NCI-H446 treated with DMSO at 0.1 percent for 48 hours (cell line): ENCODE measurements around the gene SRRM5.
A peak's percentile ranks its signal among the peaks of the same experiment; 100 is the strongest.
"Not testable (repeated sequence)": the region's sequence is repeated elsewhere in the genome, so short reads cannot be mapped to it uniquely, and the experiment has no call there.

Source experiments
- DNase-seq: peaks from one replicate; lab custom pipeline; 2025; lab: John Stamatoyannopoulos, UW

Gene SRRM5

GRCh38 chr19:43638214-43638994, 26.5 kb downstream of the SRRM5 start:
- no peak for DNase-seq

GRCh38 chr19:43638995-43639518, 27.2 kb downstream of the SRRM5 start:
- no peak for DNase-seq

- no peak for DNase-seq
These were observed 27.9 kb downstream of the SRRM5 start, which contains the start of gene CADM4 for GRCh38 chr19:43639519-43640423. Gene CADM4, minus strand, starts transcription at chr19:43639850. Its CDS starts 60 bp downstream, at chr19:43639790.

- no peak for DNase-seq
These were observed 28.5 kb downstream of the SRRM5 start for GRCh38 chr19:43640424-43640757.

GRCh38 chr19:43641333-43641732, 29.4 kb downstream of the SRRM5 start:
- no peak for DNase-seq

GRCh38 chr19:43642531-43642930, 30.6 kb downstream of the SRRM5 start:
- no peak for DNase-seq

- DNase-seq, result no peak
These were observed 31.4 kb downstream of the SRRM5 start for GRCh38 chr19:43643326-43643725.

GRCh38 chr19:43644181-43644580, 32.3 kb downstream of the SRRM5 start:
- no peak for DNase-seq

GRCh38 chr19:43648633-43649032, 36.7 kb downstream of the SRRM5 start:
- DNase-seq, result no peak

GRCh38 chr19:43649514-43649913, 37.6 kb downstream of the SRRM5 start:
- no peak for DNase-seq

GRCh38 chr19:43650276-43650675, 38.4 kb downstream of the SRRM5 start:
- DNase-seq, result not testable (repeated sequence)

- DNase-seq, result peak; percentile 20
These were observed 40.1 kb downstream of the SRRM5 start for GRCh38 chr19:43651758-43652545.

GRCh38 chr19:43652546-43652874, 40.6 kb downstream of the SRRM5 start:
- no peak for DNase-seq

GRCh38 chr19:43656436-43656835, 44.5 kb downstream of the SRRM5 start:
- no peak for DNase-seq

- no peak for DNase-seq
These were observed 46.1 kb downstream of the SRRM5 start for GRCh38 chr19:43658001-43658400.

GRCh38 chr19:43658494-43658893, 46.6 kb downstream of the SRRM5 start:
- no peak for DNase-seq

- no peak for DNase-seq
These were observed 48.5 kb downstream of the SRRM5 start for GRCh38 chr19:43660301-43660970.

- DNase-seq, result no peak
These were observed 49.1 kb downstream of the SRRM5 start for GRCh38 chr19:43660971-43661360.

- DNase-seq, result no peak
These were observed 50.6 kb downstream of the SRRM5 start for GRCh38 chr19:43662487-43662886.

- no peak for DNase-seq
These were observed 52.1 kb downstream of the SRRM5 start for GRCh38 chr19:43664018-43664417.
